DOHH2 (cell line): ENCODE results near the gene RPP30.
A peak's percentile ranks its signal among the peaks of the same experiment; 100 is the strongest.

Experiments
- H3F3A ChIP-seq: fragments of 200-600 bp; sonication (generic), shearing (Covaris generic); 2 replicates; pipeline ENCODE4 v1.6.0; 2016; ENCODE audit warnings: antibody characterized with exemption, mild to moderate bottlenecking; ENCODE audit not compliant: control insufficient read depth, insufficient read depth
- H3K27ac ChIP-seq: fragments of 200-600 bp; sonication (generic); 2 replicates; pipeline ENCODE4 v1.5.1; 2014; ENCODE audit warnings: low read depth, mild to moderate bottlenecking, low read length, moderate library complexity
- H3K27me3 ChIP-seq: fragments of 200-600 bp; sonication (generic); 2 replicates; pipeline ENCODE4 v1.6.1; 2014; ENCODE audit warnings: mild to moderate bottlenecking, low read length, mixed read lengths; ENCODE audit not compliant: control insufficient read depth
- H3K36me3 ChIP-seq: fragments of 200-600 bp; sonication (generic); 2 replicates; pipeline ENCODE4 v1.6.1; 2014; ENCODE audit warnings: mild to moderate bottlenecking, low read length, moderate library complexity, mixed read lengths; ENCODE audit not compliant: control insufficient read depth
- H3K4me1 ChIP-seq: fragments of 200-600 bp; sonication (generic); 2 replicates; pipeline ENCODE4 v1.6.1; 2014; ENCODE audit warnings: mild to moderate bottlenecking, low read length, mixed read lengths; ENCODE audit not compliant: control insufficient read depth
- H3K4me2 ChIP-seq: fragments of 200-600 bp; sonication (generic); 2 replicates; pipeline ENCODE4 v1.6.0; 2014; ENCODE audit warnings: mild to moderate bottlenecking, low read length, moderate library complexity
- H3K4me3 ChIP-seq: fragments of 200-600 bp; sonication (generic); 2 replicates; pipeline ENCODE4 v1.5.1; 2014; ENCODE audit warnings: mild to moderate bottlenecking, low read length, mixed read lengths
- H3K79me2 ChIP-seq: fragments of 200-600 bp; sonication (generic); 2 replicates; pipeline ENCODE4 v1.6.1; 2014; ENCODE audit warnings: mild to moderate bottlenecking, low read length, mixed read lengths; ENCODE audit not compliant: control insufficient read depth
- H3K9me2 ChIP-seq: fragments of 200-600 bp; sonication (generic); replicated peaks from 2 replicates; pipeline ENCODE4 v1.6.1; 2014; ENCODE audit warnings: mild to moderate bottlenecking, low read length, mixed read lengths; ENCODE audit not compliant: control insufficient read depth
- H3K9me3 ChIP-seq: fragments of 200-600 bp; sonication (generic); 2 replicates; pipeline ENCODE4 v1.6.1; 2014; ENCODE audit warnings: antibody characterized with exemption, low read length, mixed read lengths; ENCODE audit not compliant: control insufficient read depth, insufficient read depth
- H4K20me1 ChIP-seq: fragments of 200-600 bp; sonication (generic); 2 replicates; pipeline ENCODE4 v1.6.0; 2014; ENCODE audit warnings: low read depth, mild to moderate bottlenecking, antibody characterized with exemption, low read length, moderate library complexity; ENCODE audit not compliant: control insufficient read depth, insufficient read depth
- CTCF ChIP-seq: fragments of 200-600 bp; sonication (generic); IDR thresholded peaks from one replicate; pipeline ENCODE4 v1.5.1; 2014; ENCODE audit warnings: antibody characterized with exemption, mild to moderate bottlenecking, low read depth, low read length; ENCODE audit not compliant: poor library complexity, severe bottlenecking
- EZH2phosphoT487 ChIP-seq: fragments of 200-600 bp; sonication (generic); IDR thresholded peaks from 2 replicates; pipeline ENCODE4 v1.6.1; 2017; ENCODE audit warnings: borderline replicate concordance, mild to moderate bottlenecking, antibody characterized with exemption, low read length, moderate library complexity, mixed read lengths

The RPP30 gene

GRCh38 chr10:90871766-90872647, at the start of gene RPP30:
Gene RPP30, plus strand, starts transcription at chr10:90871974. Its CDS starts 13 bp downstream, at chr10:90871987.
- Histone ChIP-seq H3K4me3 (peak within 1 kb of the TSS; percentile 95), H3K27me3 (peaks cover 5% of the 10 kb centered on the region), H3K4me1 (peaks cover 32% of the 10 kb centered on the region), H3K79me2 (peaks cover 36% of the 10 kb centered on the region), H3K9me2 (no peaks in the 10 kb centered on the region), H3F3A (no peaks in the 10 kb centered on the region), H3K4me2 (peak within 1 kb of the TSS; percentile 95), H3K9me3 (peaks cover 13% of the 10 kb centered on the region), H4K20me1 (no peaks in the 10 kb centered on the region), H3K36me3 (peaks cover 21% of the 10 kb centered on the region), H3K27ac (peak within 1 kb of the TSS; percentile 56)
- TF ChIP-seq CTCF (no peak), EZH2phosphoT487 (no peak)

GRCh38 chr10:90822508-90822907, 49.3 kb upstream of the RPP30 start:
- Histone ChIP-seq H3K4me1 (no peaks in the 10 kb centered on the region), H3F3A (no peaks in the 10 kb centered on the region), H3K79me2 (no peaks in the 10 kb centered on the region), H4K20me1 (no peaks in the 10 kb centered on the region), H3K4me3 (no peak overlapping the region), H3K36me3 (no peaks in the 10 kb centered on the region), H3K27me3 (no peaks in the 10 kb centered on the region), H3K9me2 (no peaks in the 10 kb centered on the region), H3K27ac (no peak overlapping the region), H3K4me2 (no peak overlapping the region), H3K9me3 (no peaks in the 10 kb centered on the region)
- TF ChIP-seq CTCF (no peak), EZH2phosphoT487 (no peak)

- Histone ChIP-seq H3K9me3 (no peaks in the 10 kb centered on the region; the same call in 1 of the 2 replicates), H4K20me1 (no peaks in the 10 kb centered on the region)
Measured at GRCh38 chr10:90832111-90832510, 39.7 kb upstream of the RPP30 start.

More at GRCh38 chr10:90832111-90832510, 39.7 kb upstream of the RPP30 start:
- TF ChIP-seq CTCF (no peak), EZH2phosphoT487 (no peak)
- no peaks in the 10 kb centered on the region for H3K4me1 ChIP-seq
- H3K27me3 ChIP-seq: no peaks in the 10 kb centered on the region
- no peak overlapping the region for H3K27ac ChIP-seq
- H3K79me2 ChIP-seq: no peaks in the 10 kb centered on the region
- H3K36me3 ChIP-seq: no peaks in the 10 kb centered on the region
- H3K4me3 ChIP-seq: no peak overlapping the region
- no peaks in the 10 kb centered on the region for H3K9me2 ChIP-seq
- no peaks in the 10 kb centered on the region for H3F3A ChIP-seq
- H3K4me2 ChIP-seq: no peak overlapping the region
